Astrocyte (in vitro differentiated cells and primary cell): ENCODE data around the gene MAP7D1. TPM values are rescaled to one million over a fixed set of nuclear protein-coding genes. Genes with fewer than 3 reads are reported as not detected.
A peak's percentile ranks its signal among the peaks of the same experiment; 100 is the strongest.
"Not testable (repeated sequence)": the region's sequence is repeated elsewhere in the genome, so short reads cannot be mapped to it uniquely, and the experiment has no call there.

Experiments used
- DNase-seq: peaks from one replicate; pipeline ENCODE4 v3.0.0-alpha.2; 2010; ENCODE audit warnings: low read depth
- FAIRE-seq: peaks from 2 replicates; lab custom pipeline; 2011; peaks lifted over from hg19 to GRCh38; lab: Jason Lieb, UNC
- H2AFZ ChIP-seq: 2 replicates; pipeline ENCODE4 v1.6.0; 2012; ENCODE audit warnings: low read depth, low read length, inconsistent platforms
- H3K27ac ChIP-seq: 2 replicates; pipeline ENCODE4 v1.5.1; 2011; ENCODE audit warnings: low read depth, low read length, inconsistent platforms
- H3K27me3 ChIP-seq: 2 replicates; pipeline ENCODE4 v1.6.0; 2011; ENCODE audit warnings: low read length, inconsistent platforms; ENCODE audit not compliant: insufficient read depth
- H3K36me3 ChIP-seq: 2 replicates; pipeline ENCODE4 v1.5.1; 2011; ENCODE audit warnings: low read length, inconsistent platforms; ENCODE audit not compliant: insufficient read depth
- H3K4me1 ChIP-seq: 2 replicates; pipeline ENCODE4 v1.5.1; 2011; ENCODE audit warnings: low read length, inconsistent platforms; ENCODE audit not compliant: insufficient read depth
- H3K4me2 ChIP-seq: 2 replicates; pipeline ENCODE4 v1.6.0; 2012; ENCODE audit warnings: low read length, inconsistent platforms
- H3K4me3 ChIP-seq: 2 replicates; pipeline ENCODE4 v1.5.1; 2011; ENCODE audit warnings: low read depth, mild to moderate bottlenecking, low read length, inconsistent platforms; ENCODE audit not compliant: insufficient read depth
- H3K79me2 ChIP-seq: 2 replicates; pipeline ENCODE4 v1.6.0; 2012; ENCODE audit warnings: mild to moderate bottlenecking, low read length, inconsistent platforms; ENCODE audit not compliant: insufficient read depth
- H3K9ac ChIP-seq: 2 replicates; pipeline ENCODE4 v1.6.0; 2012; ENCODE audit warnings: mild to moderate bottlenecking, low read length, inconsistent platforms
- H3K9me3 ChIP-seq: 2 replicates; pipeline ENCODE4 v1.5.1; 2012; ENCODE audit warnings: low read depth, mild to moderate bottlenecking, low read length, inconsistent platforms; ENCODE audit not compliant: insufficient read depth
- H4K20me1 ChIP-seq: 2 replicates; pipeline ENCODE4 v1.6.0; 2012; ENCODE audit warnings: low read length, inconsistent platforms; ENCODE audit not compliant: insufficient read depth
- H3K27ac Mint-ChIP-seq: one replicate; pipeline ENCODE4 v1.8.0; 2021; ENCODE audit warnings: mild to moderate bottlenecking, mixed read lengths; ENCODE audit not compliant: unreplicated experiment
- H3K27me3 Mint-ChIP-seq: one replicate; pipeline ENCODE4 v1.8.0; 2021; ENCODE audit warnings: low read depth, mixed read lengths; ENCODE audit not compliant: unreplicated experiment
- H3K36me3 Mint-ChIP-seq: one replicate; pipeline ENCODE4 v1.8.0; 2021; ENCODE audit warnings: low read depth, mixed read lengths; ENCODE audit not compliant: unreplicated experiment
- H3K4me1 Mint-ChIP-seq: one replicate; pipeline ENCODE4 v1.8.0; 2021; ENCODE audit warnings: low read depth, mixed read lengths; ENCODE audit not compliant: unreplicated experiment
- H3K4me3 Mint-ChIP-seq: one replicate; pipeline ENCODE4 v1.8.0; 2021; ENCODE audit warnings: mild to moderate bottlenecking, moderate library complexity, mixed read lengths; ENCODE audit not compliant: unreplicated experiment
- H3K9me3 Mint-ChIP-seq: one replicate; pipeline ENCODE4 v1.8.0; 2021; ENCODE audit warnings: mild to moderate bottlenecking, mixed read lengths; ENCODE audit not compliant: unreplicated experiment
- EZH2 ChIP-seq: IDR thresholded peaks from 2 replicates; pipeline ENCODE4 v1.6.1; 2012; ENCODE audit warnings: mild to moderate bottlenecking, low read length, inconsistent platforms; ENCODE audit not compliant: insufficient read depth
- total RNA-seq: library from RNA; stranded (reverse); gene quantifications from 2 replicates; pipeline ENCODE4 v1.2.1, GENCODE V29; 2021
- TF ChIP-seq, protein P1 (sequence below): IDR thresholded peaks from 2 replicates; pipeline ENCODE4 v1.5.1; 2011; ENCODE audit warnings: low read depth, mild to moderate bottlenecking, inconsistent platforms, low read length, moderate library complexity; ENCODE audit not compliant: insufficient read depth

MAP7D1 gene
- total RNA-seq, 1 donor from 2014 or later = 271 TPM

DNA sequence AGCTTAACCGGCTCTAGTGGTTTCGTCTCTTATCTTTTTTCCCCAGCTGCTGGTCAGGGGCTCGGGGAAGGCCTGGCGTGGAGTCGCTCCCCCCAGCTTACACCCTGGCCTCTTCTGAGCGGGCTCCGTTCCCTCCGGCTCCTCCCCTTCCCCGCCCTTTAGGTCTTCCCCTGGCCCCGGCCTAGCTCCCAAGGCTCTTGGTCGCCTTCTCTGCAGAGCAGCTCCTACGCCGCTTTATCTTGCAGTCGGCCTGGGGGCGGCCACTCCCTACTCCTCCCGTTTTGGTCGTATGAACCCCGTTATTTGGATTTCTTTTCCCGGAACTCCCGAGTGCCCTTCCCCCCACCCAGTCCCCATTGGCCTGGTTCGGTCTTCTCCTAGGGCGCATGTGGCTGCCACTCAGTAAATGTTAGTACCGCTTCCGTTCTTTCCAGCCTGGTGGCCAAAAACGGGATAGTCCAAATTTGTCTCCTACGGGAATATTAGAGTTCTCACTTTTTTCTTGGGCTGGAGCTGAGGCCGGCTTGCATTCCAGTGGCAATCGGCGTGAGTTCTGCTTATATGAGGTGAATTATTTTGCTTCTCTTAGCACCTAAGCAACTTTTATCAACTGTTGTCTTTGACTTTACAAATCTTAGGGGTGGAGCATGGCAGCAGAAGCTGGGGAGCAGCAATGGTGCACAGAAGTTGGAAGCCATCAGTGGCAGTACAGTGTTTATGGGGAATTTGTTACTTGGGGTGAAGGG lies 68.8 kb downstream of the MAP7D1 start:
- H3K4me3 Mint-ChIP-seq = peak overlapping the region; percentile 99
- Histone ChIP-seq H3K9me3 (no peaks in the 10 kb centered on the region), H3K9ac (peak overlapping the region; percentile 95), H3K79me2 (peaks cover 55% of the 10 kb centered on the region), H3K4me1 (peaks cover 19% of the 10 kb centered on the region), H3K27me3 (no peaks in the 10 kb centered on the region), H3K4me2 (peak overlapping the region; percentile 99), H4K20me1 (peaks cover 47% of the 10 kb centered on the region), H3K27ac (peak overlapping the region; percentile 99), H3K4me3 (peak overlapping the region; percentile 98), H3K36me3 (peaks cover 5% of the 10 kb centered on the region), H2AFZ (peak overlapping the region; percentile 72)
- TF ChIP-seq, protein P1, sequence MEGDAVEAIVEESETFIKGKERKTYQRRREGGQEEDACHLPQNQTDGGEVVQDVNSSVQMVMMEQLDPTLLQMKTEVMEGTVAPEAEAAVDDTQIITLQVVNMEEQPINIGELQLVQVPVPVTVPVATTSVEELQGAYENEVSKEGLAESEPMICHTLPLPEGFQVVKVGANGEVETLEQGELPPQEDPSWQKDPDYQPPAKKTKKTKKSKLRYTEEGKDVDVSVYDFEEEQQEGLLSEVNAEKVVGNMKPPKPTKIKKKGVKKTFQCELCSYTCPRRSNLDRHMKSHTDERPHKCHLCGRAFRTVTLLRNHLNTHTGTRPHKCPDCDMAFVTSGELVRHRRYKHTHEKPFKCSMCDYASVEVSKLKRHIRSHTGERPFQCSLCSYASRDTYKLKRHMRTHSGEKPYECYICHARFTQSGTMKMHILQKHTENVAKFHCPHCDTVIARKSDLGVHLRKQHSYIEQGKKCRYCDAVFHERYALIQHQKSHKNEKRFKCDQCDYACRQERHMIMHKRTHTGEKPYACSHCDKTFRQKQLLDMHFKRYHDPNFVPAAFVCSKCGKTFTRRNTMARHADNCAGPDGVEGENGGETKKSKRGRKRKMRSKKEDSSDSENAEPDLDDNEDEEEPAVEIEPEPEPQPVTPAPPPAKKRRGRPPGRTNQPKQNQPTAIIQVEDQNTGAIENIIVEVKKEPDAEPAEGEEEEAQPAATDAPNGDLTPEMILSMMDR = peak; percentile 49
- TF ChIP-seq EZH2 = no peak
- no peak for FAIRE-seq
- DNase-seq = peak; percentile 80
- H3K27ac Mint-ChIP-seq = peak overlapping the region; percentile 100
- H3K4me1 Mint-ChIP-seq = peaks cover 10% of the 10 kb centered on the region
- peaks cover 1% of the 10 kb centered on the region for H3K36me3 Mint-ChIP-seq
- no peaks in the 10 kb centered on the region for H3K27me3 Mint-ChIP-seq
- H3K9me3 Mint-ChIP-seq = no peaks in the 10 kb centered on the region

GRCh38 chr1:36225283-36225899 lies 69.4 kb downstream of the MAP7D1 start:
- DNase-seq (no peak), FAIRE-seq (no peak)
- H3K27me3 ChIP-seq = no peaks in the 10 kb centered on the region
- TF ChIP-seq, protein P1 = no peak
- no peak for TF ChIP-seq EZH2
- peaks cover 19% of the 10 kb centered on the region for H3K4me1 ChIP-seq
- H3K4me3 ChIP-seq = peak overlapping the region; percentile 98
- H2AFZ ChIP-seq = no peak overlapping the region
- H3K36me3 ChIP-seq = peaks cover 6% of the 10 kb centered on the region
- peaks cover 61% of the 10 kb centered on the region for H3K79me2 ChIP-seq
- peak overlapping the region; percentile 99 for H3K4me2 ChIP-seq
- no peaks in the 10 kb centered on the region for H3K27me3 Mint-ChIP-seq
- H3K36me3 Mint-ChIP-seq = peaks cover 1% of the 10 kb centered on the region
- H3K9me3 Mint-ChIP-seq = no peaks in the 10 kb centered on the region
- peak overlapping the region; percentile 95 for H3K9ac ChIP-seq
- H4K20me1 ChIP-seq = peaks cover 53% of the 10 kb centered on the region
- peak overlapping the region; percentile 99 for H3K27ac ChIP-seq
- peak overlapping the region; percentile 99 for H3K4me3 Mint-ChIP-seq
- peaks cover 10% of the 10 kb centered on the region for H3K4me1 Mint-ChIP-seq
- H3K27ac Mint-ChIP-seq = peak overlapping the region; percentile 100
- H3K9me3 ChIP-seq = no peaks in the 10 kb centered on the region

GRCh38 chr1:36230279-36230678 lies 74.3 kb downstream of the MAP7D1 start:
- H3K27ac Mint-ChIP-seq = not testable (repeated sequence)
- H4K20me1 ChIP-seq = peaks cover 97% of the 10 kb centered on the region
- H3K4me1 Mint-ChIP-seq = peaks cover 20% of the 10 kb centered on the region

More at GRCh38 chr1:36230279-36230678, 74.3 kb downstream of the MAP7D1 start:
- H3K9me3 Mint-ChIP-seq, H3K4me2 ChIP-seq, H3K27ac ChIP-seq, FAIRE-seq, H3K4me3 Mint-ChIP-seq, DNase-seq, H3K9ac ChIP-seq, H3K36me3 Mint-ChIP-seq, H3K27me3 Mint-ChIP-seq, H2AFZ ChIP-seq, H3K4me3 ChIP-seq, H3K27me3 ChIP-seq, H3K9me3 ChIP-seq: not testable (repeated sequence)
- Histone ChIP-seq H3K79me2 (peaks cover 100% of the 10 kb centered on the region), H3K36me3 (peaks cover 30% of the 10 kb centered on the region), H3K4me1 (peaks cover 18% of the 10 kb centered on the region)

Other genes with a start within 250 kb of the MAP7D1 start
- 26.5 and 27.0 TPM in 2 replicates for gene AGO3, start 225.1 kb upstream of the MAP7D1 start, total RNA-seq
- gene TEKT2, start 72.1 kb upstream of the MAP7D1 start, total RNA-seq = 0.38 and 0.39 TPM in 2 replicates
- gene ADPRS, start 67.3 kb upstream of the MAP7D1 start, total RNA-seq = 28.7 and 32.2 TPM in 2 replicates
- 3.4 and 10.8 TPM in 2 replicates for gene COL8A2, start 30.9 kb upstream of the MAP7D1 start, total RNA-seq
- gene TRAPPC3, start 6.7 kb upstream of the MAP7D1 start, total RNA-seq = 87.1 and 87.6 TPM in 2 replicates
- 109 and 110 TPM in 2 replicates for gene THRAP3, start 68.3 kb downstream of the MAP7D1 start, total RNA-seq
- 13.6 and 16.3 TPM in 2 replicates for gene SH3D21, start 150.2 kb downstream of the MAP7D1 start, total RNA-seq
- gene EVA1B, start 167.5 kb downstream of the MAP7D1 start, total RNA-seq = 57.3 and 63.0 TPM in 2 replicates
- gene STK40, start 229.8 kb downstream of the MAP7D1 start, total RNA-seq = 69.6 and 71.1 TPM in 2 replicates
- gene LSM10, start 241.7 kb downstream of the MAP7D1 start, total RNA-seq = 48.9 and 53.5 TPM in 2 replicates